Tibial nerve (tissue), 4 donors: ENCODE data around the gene KRTAP10-3. TPM values are rescaled to one million over a fixed set of nuclear protein-coding genes. Genes with fewer than 3 reads are reported as not detected.

Experiments used
- DNase-seq, 2 donors: peaks; one replicate each; pipeline ENCODE4 v3.0.0-alpha.2; 2019; ENCODE audit warnings: low spot score in 2 of 2
- H3K27ac ChIP-seq, 4 donors: fragments of 200-600 bp; sonication (generic) in 3 of 4; one replicate each; pipeline ENCODE4 v1.5.1; 2017 to 2019; ENCODE audit warnings: mild to moderate bottlenecking in 1 of 4
- H3K27me3 ChIP-seq, 2 donors: fragments of 200-600 bp; sonication (generic) in 1 of 2; one replicate each; pipeline versions ENCODE4 v1.5.1 to v1.6.0; 2017 to 2019
- H3K36me3 ChIP-seq, 3 donors: fragments of 200-600 bp; sonication (generic); one replicate each; pipeline ENCODE4 v1.5.1; 2018 to 2019
- H3K4me1 ChIP-seq, 4 donors: fragments of 200-600 bp; sonication (generic) in 3 of 4; one replicate each; pipeline ENCODE4 v1.5.1; 2017 to 2019
- H3K4me3 ChIP-seq, 4 donors: fragments of 200-600 bp; sonication (generic) in 3 of 4; one replicate each; pipeline ENCODE4 v1.5.1; 2017 to 2019; ENCODE audit warnings: mild to moderate bottlenecking in 1 of 4, moderate library complexity in 1 of 4
- H3K9me3 ChIP-seq, 4 donors: fragments of 200-600 bp; sonication (generic) in 3 of 4; one replicate each; pipeline ENCODE4 v1.5.1; 2017 to 2019
- CTCF ChIP-seq, 5 experiments: fragments of 200-600 bp in 3 of 5; fragments of 450-650 bp in 2 of 5; sonication (generic) in 3 of 5; IDR thresholded peaks; one replicate each; pipeline ENCODE4 v1.5.1; 2016 to 2019; ENCODE audit warnings: antibody characterized with exemption in 5 of 5, mild to moderate bottlenecking in 3 of 5, moderate library complexity in 2 of 5
- EP300 ChIP-seq, 2 donors: sonication (generic); formaldehyde crosslinking; IDR thresholded peaks; one replicate each; pipeline ENCODE4 v1.6.1; 2017; ENCODE audit warnings: antibody characterized with exemption in 2 of 2, mild to moderate bottlenecking in 1 of 2
- POLR2A ChIP-seq, 2 donors: fragments of 450-650 bp; IDR thresholded peaks; one replicate each; pipeline ENCODE4 v1.6.1; 2017; ENCODE audit warnings: antibody characterized with exemption in 2 of 2, mild to moderate bottlenecking in 2 of 2, moderate library complexity in 2 of 2
- WGBS, 2 donors: methylation state at CpG; one replicate each; pipeline ENCODE4 v1.1.5; 2018; 5-methylcytosine and 5-hydroxymethylcytosine counted together
- total RNA-seq, 4 donors: library from RNA; depleted of rRNA; stranded (reverse); fragments of >200 nt; gene quantifications; one replicate each; pipeline ENCODE4 v1.1.0, GENCODE V29; 2016

The KRTAP10-3 gene
- total RNA-seq, 4 donors from 2014 or later: not detected

DNA sequence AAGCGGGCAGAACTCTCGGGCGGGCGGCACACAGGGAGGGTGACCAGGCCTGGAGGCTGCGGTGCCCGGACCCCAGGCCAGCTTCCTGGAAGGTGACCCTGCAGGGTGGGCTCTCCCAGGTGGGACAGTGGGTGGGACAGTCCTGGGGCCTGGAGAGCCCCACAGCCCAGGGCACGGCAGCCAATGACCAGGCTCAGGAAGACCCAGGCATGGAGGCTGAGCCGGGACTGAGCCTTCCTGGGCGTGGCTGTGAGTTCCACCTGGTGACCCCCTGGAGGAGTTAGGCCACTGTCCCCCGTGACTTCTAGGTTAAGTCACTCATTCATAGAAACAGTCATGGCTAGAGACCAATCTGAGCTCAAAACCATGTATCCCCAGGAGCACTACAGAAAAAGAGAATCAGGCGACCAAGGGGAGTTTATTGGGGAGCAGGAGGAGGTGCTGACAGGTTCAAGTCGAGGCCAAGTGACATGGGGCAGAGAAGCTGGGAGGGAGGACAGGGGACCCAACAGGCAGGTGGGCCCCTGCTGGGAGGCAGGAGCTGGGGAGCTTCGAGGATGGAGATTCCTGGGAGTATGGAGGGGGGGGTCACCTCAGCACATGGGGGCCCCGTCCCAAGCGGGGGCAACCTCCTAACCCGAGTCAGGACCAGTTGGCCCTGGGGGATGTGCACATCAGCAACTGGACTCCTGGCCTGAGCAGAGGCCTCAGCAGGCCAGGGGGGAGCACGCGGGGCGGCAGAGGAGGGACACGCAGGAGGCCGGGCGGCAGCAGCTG, 20.6 kb upstream of the KRTAP10-3 start:
- 67 to 80% methylated on average over 14 to 20 of the region's 22 CpGs for WGBS, 2 donors
- Histone ChIP-seq H3K27me3 (no peaks in the 10 kb centered on the region), H3K9me3 (peaks cover 0 to 64% (median 3%) of the 10 kb centered on the region in 4 donors), H3K36me3 (no peaks in the 10 kb centered on the region), H3K4me3 (no peak overlapping the region), H3K27ac (no peak overlapping the region), H3K4me1 (no peaks in the 10 kb centered on the region)
- DNase-seq: no peak
- TF ChIP-seq EP300 (IDR thresholded peaks at IDR 0.05) (no peak), CTCF (IDR thresholded peaks at IDR 0.05) (no peak)

DNA sequence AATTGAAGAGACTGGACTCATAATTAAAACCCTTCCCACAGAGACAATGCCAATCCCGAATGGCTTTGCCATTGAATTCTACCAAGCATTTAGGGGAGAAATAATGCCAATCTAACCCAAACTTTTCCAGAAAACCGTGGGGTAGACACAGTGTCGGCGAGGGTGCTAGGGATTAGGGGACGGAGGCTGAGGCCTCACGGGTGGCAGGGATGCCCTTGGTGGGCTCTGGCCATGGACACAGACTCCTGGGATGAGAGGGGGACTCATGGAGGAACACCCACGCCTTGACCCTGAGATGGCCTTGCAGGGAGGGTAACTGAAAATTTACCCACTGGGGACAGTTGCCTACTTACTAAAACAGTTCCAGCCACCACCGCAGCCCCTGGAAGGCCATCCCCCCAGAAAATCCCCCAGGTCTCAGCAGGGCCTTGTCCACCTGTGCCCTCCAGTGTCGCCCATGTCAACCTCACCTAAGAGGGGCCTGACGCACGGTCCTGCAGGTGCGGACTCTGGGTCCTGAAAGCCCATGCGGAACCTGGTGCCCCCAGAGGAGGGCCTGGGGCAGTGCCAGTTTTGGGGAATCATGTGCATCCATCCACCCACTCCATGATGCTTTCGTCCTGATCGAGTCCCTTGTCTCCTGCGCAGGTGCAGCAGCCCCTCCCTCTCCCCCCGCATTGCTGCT, 19.9 kb upstream of the KRTAP10-3 start:
- TF ChIP-seq EP300 (IDR thresholded peaks at IDR 0.05) (no peak), CTCF (IDR thresholded peaks at IDR 0.05) (no peak), POLR2A (IDR thresholded peaks at IDR 0.05) (no peak)
- Histone ChIP-seq H3K4me1 (no peaks in the 10 kb centered on the region), H3K4me3 (no peak overlapping the region), H3K27me3 (no peaks in the 10 kb centered on the region), H3K27ac (no peak overlapping the region), H3K36me3 (no peaks in the 10 kb centered on the region), H3K9me3 (peaks cover 0 to 64% (median 3%) of the 10 kb centered on the region in 4 donors)
- no peak for DNase-seq
- 93 to 94% methylated on average over 13 to 14 of the region's 17 CpGs for WGBS, 2 donors

DNA sequence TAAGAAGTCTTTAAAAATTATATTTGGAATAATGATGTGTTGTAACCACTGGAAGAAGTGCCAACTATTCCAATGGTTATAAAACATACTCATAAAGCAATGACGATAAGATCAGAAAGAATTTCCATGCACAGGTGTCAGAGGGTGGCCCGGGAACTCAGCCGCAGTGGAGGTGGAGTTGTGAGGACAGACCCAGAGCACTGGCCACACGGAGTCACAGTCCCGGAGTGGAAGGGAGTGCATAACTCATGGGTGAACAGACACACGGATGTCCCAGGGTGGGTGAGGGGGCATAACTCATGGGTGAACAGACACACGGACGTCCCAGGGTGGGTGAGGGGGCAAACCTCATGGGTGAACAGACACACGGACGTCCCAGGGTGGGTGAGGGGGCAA, 17.4 kb upstream of the KRTAP10-3 start:
- no peaks in the 10 kb centered on the region for H3K27me3 ChIP-seq
- H3K27ac ChIP-seq: no peak overlapping the region
- TF ChIP-seq EP300 (IDR thresholded peaks at IDR 0.05): no peak
- TF ChIP-seq POLR2A (IDR thresholded peaks at IDR 0.05): no peak
- TF ChIP-seq CTCF (IDR thresholded peaks at IDR 0.05): no peak
- H3K4me1 ChIP-seq: no peaks in the 10 kb centered on the region
- H3K9me3 ChIP-seq: peaks cover 0 to 65% (median 0%) of the 10 kb centered on the region in 4 donors
- no peak for DNase-seq
- no peak overlapping the region for H3K4me3 ChIP-seq
- H3K36me3 ChIP-seq: no peaks in the 10 kb centered on the region
- 85 to 92% methylated on average over 10 of the region's 10 CpGs for WGBS, 2 donors

DNA sequence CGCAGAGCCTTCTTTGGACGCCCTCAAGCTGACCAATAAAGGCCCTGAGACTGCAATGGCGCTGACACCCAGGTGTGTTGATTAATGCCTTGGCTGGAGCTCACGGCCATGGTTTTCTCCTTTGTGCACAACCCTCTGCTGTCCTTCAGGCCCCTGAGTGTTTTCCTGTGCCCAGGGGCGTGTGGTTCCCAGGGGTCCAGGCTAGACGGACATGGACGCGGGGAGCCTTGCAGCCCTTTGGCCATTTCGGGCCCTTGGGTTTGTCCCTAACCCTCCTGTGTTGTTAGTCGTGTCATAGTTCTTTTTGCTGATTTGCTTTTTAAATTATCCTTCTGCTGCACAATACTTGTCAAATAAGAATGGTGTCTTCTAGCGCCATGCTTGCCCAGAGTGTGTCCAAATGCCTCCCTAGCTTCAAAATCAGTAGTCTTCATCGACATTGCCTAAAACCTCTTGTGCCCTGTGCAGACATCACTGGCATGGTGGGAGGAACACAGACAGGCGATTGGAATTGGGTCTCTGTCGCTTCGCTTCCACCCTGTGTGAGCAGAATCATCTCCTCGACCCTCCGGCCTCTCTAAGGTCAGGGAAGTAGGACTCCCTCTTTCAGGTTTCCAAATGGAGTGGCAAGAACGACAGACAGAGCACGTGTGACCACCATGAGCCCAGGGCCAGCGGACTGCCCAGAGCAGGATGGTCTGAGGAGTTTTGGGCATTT, 16.9 kb upstream of the KRTAP10-3 start:
- Histone ChIP-seq H3K4me1 (no peaks in the 10 kb centered on the region), H3K27ac (no peak overlapping the region), H3K36me3 (no peaks in the 10 kb centered on the region), H3K27me3 (no peaks in the 10 kb centered on the region), H3K4me3 (no peak overlapping the region), H3K9me3 (peaks cover 0 to 61% (median 0%) of the 10 kb centered on the region in 4 donors)
- DNase-seq: no peak
- 85 to 88% methylated on average over 20 of the region's 20 CpGs for WGBS, 2 donors
- TF ChIP-seq CTCF (IDR thresholded peaks at IDR 0.05): no peak
